ENCODE data around the gene SGCG.
A peak's percentile ranks its signal among the peaks of the same experiment; 100 is the strongest.
"Not testable (repeated sequence)": the region's sequence is repeated elsewhere in the genome, so short reads cannot be mapped to it uniquely, and the experiment has no call there.

Gene SGCG, protein sequence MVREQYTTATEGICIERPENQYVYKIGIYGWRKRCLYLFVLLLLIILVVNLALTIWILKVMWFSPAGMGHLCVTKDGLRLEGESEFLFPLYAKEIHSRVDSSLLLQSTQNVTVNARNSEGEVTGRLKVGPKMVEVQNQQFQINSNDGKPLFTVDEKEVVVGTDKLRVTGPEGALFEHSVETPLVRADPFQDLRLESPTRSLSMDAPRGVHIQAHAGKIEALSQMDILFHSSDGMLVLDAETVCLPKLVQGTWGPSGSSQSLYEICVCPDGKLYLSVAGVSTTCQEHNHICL

DNA sequence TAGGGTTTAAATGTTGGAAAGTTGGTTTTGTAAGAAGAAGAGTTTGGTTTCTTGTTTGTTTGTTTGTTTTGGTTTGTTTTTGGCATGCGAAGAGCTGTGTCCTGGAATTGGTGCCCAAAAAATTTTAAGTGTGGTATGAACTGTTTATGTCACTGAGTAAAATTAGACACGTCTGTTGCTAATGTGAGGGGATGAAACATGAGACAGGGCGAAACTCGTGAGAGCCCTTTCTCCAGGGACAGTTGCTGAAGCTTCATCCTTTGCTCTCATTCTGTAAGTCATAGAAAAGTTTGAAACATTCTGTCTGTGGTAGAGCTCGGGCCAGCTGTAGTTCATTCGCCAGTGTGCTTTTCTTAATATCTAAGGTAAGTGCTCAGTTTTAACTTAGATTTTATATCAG, at the start of gene SGCG:
Gene SGCG, plus strand, starts transcription at position 269 of the 400 bp plus-strand sequence. CDS start 22,716 bp downstream, outside the sequence.
- DNase-seq, result no peak

DNA sequence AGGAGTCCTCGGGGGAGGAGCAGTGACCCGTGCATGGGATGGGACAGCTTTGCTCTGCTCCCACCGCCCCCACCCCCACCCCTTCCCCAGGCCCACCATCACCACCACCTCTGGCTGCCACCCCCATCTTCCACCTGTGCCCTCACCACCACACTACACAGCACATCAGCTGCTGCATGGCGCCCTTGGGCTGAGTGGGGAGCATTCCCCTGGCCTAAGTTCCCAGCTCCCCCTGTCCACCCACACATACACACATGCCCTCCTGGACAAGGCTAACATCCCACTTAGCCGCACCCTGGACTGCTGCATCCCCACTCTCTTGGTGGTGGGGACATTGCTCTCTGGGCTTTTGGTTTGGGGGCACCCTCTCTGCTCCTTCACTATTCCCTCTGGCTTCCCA, 46.2 kb upstream of the SGCG start:
- DNase-seq, result no peak

DNA sequence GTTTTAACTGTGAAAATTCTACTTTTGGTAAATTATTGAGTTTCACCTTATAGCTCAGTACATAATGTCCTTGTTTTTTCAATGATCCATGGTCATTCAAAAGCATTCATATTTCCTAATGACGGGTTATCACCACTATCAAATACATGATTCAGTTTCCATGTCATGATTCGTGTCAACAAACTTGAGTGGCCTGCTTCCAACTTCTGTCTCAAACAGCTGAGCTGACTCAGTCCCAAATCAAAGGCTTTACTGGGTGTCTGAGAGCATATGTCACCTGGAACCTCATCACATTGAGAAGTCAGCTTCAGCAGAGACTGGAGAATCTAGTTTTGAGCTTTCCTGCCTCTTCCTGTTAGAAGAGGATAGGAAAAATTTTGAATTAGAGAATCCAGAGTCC, 40.3 kb upstream of the SGCG start:
- no peak for DNase-seq

DNA sequence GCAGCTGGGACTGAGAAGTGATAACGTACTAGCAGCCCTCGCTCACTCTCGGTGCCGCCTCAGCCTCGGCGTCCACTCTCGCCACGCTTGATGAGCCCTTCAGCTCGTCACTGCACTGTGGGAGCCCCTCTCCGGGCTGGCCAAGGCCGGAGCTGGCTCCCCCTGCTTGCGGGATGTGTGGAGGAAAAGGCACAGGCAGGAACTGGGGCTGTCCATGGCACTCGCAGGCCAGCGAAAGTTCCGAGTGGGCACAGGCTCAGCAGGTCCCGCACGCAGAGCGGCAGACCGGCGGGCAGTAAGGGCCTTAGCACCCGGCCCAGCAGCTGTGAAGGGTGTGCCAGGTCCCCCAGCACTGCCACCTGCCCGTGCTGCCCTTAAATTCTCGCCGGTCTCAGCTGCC, 38.8 kb upstream of the SGCG start:
- DNase-seq, result no peak

DNA sequence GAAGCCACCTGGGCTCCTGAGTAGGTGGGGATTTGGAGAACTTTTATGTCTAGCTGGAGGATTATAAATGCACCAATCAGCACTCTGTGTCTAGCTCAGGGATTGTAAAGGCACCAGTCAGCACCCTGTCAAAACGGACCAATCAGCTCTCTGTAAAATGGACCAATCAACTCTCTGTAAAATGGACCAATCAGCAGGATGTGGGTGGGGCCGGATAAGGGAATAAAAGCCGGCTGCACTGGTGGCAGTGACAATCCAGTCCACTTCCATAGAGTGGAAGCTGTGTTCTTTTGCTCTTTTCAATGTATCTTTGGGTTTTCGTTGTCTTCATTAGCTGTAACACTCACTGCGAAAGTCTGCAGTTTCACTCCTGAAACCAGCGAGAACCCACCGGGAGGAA, 38.2 kb upstream of the SGCG start:
- not testable (repeated sequence) for DNase-seq

DNA sequence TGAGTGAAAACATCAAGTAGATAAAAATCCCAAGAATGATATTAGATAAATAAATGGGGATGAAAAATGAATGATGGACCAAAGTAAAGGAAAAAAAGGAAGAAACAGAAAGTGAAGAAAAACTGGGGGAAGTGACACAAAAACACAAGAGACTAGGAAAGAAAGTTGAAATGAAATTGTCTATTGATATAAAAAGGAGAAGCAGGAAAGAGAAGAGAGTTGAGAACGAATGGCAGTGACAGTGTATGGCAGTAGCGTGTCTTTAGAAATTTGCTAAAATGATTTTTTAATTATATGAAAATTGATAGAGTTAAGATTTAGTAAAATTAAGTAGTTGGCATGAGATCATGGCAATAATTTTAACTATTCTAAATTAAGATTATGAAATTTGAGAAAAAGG, 36.3 kb upstream of the SGCG start:
- no peak for DNase-seq

DNA sequence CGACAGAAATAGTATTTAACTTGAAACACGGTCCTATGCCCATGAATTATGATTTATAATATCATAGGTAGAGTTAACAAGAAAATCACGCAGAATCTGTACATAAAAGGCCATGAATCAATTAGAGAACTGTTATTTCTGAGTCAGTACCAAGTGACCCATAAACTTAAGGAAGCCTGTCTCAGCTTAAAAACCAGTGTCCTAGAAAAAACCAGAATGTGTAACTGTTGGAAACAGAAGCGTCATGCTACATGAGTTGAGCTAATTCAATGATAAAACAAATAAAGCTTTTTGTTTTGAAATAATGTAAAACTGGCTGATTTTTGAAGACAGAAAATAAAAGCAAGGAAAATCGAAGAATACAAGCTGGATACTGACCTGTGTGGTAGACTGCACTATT, 34.8 kb upstream of the SGCG start:
- no peak for DNase-seq

DNA sequence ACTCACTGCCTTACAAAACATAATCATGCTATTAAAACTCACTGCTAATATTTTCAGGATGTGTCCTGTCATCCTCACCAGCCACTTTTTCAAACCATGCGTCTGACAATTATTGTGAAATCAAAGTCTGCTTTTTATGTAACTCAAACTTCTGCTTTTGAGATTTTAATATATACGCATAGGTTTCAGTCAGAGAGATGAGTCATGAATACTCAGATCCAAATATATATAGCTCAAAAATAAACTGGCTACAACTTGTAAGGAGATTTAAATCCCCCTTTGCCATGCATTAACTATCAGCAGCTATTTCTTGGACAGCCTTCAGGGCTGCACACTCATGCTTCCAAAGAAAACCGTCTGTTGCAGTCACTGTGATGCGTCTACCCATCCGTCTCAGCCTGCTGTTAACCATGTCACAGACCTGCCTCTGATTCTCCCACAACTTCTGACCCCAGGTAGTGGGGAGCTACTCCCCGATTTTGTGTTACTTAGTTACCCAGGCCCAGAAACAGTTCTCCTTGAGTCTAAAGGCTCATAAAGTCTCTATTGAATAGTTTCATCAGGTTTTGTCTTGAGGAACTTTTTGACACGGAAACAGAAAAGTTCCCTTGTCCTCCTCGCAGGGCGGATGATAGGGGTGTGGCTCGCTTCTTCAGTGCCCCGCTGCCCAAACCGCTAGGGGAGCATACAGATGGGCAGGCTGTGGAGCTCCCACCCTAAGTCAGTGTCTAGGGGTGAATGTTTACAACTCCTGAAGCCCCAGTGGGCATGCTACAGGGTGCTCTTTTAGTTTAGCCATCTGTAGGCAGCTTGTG, 33.8 kb upstream of the SGCG start:
- no peak for DNase-seq

DNA sequence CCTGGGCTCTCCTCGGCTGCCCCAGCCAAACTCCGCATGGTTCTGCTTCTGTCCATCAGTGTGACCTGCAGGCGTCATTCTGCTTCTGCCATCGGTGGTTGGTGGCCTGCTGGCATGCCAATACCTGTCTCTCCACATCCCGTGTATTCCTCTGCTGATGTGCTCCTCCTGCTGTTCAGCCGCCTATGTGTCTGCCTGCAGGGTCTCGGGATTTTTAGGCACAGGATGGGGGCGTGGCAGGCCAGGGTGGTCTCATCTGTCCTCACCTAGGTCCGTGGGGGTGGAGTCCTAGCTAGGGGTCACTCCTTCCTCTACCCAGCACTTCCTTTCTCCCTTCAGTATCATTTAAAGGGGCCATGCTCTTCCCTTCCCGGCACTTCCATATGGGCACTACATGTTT, 33.0 kb upstream of the SGCG start:
- DNase-seq, result no peak

DNA sequence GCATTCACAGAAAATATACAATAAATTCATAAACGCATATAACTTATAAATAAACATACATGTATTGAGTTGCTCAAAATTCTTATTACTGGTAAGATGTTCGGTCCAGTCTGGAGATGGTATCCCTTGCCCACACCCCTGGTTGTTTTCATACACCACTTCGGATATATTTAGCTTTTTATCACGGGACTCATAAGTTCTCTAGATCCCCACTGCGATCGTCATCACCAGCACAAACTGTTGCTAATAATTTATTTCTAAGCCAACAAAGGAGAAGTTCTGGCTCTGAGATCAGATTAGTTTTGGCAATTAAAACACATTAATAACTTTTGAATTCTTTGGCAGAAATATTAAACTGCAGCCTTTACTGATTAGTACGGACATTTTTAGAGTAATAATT, 23.0 kb upstream of the SGCG start:
- DNase-seq, result no peak

DNA sequence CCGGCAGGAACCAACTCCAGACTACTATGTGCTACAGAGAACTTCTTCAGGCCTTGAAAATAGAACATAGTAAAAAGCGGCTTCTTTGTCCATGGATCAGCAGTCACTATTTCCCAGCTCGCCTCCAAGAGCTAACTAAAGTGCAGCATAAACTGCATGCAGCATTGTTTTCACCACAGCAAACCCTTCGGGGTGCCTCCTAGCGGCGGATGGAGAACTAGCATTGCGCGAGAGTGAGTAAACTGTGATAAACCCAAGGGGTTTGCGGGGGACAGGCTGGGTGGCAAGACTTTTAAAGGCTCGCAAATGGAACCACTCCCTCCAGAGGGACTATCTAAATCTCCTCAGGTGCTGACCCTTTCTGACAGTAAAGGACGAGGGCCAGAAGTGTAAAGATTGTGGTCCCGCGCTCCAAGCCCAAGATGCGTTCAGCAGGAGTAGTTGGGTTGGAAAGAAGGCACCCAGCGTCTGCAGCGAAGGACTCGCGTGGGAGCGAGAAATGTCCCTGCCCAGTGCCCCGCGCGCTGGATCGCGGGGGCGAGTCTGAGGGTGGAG, 21.5 kb upstream of the SGCG start:
- DNase-seq, result peak; percentile 27

DNA sequence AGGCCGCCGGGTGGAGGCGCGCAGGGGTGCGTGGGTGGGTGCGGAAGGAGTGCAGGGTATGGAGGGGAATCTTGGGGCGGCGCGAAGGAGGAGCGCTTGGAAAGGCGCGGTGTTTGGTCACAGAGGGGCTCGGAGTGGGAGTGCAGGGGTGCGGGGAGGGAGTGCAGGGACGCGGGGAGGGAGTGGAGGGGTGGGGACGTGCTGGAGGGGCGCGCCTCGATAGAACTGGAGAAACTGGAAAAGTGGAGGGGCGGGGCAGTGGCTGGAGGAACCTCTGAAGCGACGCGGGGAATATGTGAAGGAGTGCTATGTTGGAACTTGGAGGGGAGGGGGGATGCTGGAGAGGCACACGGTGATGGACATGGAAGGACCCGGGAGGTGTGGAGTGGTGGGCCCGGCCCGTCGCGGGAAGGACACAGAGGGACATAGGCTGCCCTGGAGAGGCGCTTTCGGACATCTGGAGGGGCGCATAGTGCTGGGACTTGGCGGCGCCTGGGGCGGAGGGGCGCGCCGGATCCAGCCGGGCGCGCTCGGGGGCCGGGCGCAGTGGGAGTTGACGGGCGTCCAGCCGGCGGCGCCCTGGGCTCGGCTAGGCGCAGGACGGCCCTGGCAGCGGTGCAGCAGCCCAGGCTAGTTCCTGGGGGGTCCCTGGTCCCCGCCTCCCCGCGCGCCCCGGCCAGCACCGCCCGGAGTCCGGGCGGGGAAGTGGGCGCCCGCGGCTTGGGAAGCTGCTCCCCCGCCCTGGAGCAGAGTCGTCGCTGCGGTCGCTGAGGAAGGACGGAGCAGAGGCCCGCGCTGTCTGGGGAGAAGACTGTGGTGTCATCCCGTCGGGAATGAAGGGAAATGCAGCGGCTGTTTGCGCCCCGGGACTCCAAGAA, 20.8 kb upstream of the SGCG start:
- DNase-seq, result no peak

DNA sequence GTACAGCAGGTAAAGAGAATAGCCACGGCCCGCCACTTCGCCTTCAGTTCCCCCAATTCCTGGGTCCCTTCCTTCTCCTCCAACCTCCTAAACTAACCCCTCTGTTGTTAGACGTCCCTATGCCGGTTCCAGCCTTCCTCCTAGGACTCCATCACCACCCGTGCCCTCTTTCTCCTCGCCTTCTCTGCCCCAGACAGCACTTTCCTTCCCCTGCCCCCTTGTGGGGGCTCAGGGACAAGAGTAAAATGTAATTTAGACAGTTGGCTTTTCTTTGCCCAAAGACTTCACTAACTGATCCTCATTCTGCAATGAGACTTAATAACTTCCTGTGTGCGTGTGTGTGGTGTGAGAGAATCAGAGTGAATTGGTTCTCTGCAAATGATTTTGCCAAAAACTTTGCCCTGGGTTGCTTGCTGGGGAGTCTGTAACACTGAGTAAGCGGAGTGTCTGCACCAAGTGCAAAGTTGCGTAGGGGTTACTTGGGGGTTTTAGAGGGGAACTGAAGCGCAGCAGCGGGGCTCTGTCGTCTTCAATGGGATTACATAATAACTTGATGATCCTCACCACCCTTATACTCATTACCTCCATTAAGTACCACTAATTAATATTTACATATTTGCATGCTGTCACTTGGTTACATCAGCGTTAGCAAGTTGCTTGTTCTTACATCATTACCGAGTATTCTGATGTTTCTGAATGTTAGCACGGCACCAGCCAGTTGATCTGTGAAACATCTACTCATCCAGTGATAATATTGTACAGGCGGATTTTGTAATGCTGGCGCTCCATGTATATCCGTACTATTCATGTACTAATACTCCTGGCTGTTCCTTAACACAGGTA, 19.9 kb upstream of the SGCG start:
- no peak for DNase-seq

DNA sequence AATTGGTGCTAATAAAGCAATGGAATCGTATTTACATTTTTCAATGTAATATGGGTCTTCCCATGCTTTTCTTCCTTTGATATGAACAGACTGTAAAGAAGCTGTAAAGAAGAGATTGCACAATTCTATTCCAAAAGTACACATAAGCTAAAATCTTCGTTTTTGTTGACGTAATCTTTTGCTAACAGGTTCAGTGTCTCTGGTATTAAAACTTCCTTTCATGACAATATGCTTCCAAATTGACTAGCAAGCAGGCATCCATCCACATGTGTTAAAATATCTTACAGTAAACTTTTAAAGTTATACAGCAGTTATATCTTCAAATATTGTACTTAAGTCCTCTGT, 19.3 kb upstream of the SGCG start:
- no peak for DNase-seq

DNA sequence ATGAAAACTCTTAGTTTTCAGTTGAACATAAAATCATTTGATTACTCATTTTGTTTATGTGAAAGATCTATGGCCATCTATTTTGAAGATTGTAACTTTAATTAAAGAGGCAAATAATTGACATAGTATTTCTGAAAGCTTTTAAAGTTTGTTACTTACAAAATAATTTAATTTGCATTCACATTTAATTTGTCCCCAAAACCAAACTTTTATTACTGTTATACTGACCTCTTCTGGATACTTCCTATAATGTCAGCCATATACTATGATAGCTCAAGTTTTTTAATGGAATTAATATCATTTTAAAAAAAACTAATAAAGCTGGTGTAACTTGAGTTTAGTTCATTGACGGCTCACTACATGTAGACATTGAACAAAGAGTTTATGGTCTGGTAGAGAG, 4.9 kb upstream of the SGCG start:
- DNase-seq, result no peak

DNA sequence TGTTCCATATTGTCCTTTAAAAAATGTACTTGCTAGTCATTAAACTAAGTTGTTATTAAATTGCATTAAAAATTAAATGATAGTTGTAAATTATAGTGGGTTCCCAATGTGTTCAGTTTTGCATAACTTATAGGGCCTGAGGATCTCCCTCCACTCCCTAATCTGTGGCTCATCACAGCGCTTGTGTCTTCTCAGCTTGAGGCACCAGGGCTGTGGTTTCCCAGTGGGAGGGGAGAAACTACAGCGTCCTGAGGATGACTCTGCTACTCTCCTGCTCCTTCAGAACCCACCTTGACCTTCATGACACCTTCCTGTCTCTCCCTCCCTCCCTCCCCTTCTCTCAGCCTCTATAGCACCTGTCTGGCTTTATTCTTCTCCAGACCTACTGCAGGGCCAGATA, 1.4 kb downstream of the SGCG start:
- DNase-seq, result no peak

DNA sequence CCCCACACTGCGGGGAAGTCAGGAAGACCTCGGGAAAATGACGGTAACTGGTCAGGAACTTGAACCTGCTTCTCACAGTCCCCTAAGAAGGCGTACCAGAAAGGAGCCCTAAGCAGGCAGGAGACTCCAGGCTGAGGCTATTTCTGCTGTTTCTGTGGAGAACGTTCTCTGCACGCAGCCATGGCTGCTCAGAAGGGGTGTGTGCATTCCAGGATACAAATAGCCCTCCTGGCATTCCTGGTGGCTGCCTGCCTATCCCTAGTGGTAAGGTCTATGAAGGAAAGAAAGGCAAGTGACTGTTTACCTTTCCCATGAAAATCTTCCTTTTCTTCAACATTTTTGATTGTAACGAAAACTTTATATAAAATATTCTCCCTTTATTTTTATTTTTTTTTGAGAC, 2.5 kb downstream of the SGCG start:
- DNase-seq, result no peak

DNA sequence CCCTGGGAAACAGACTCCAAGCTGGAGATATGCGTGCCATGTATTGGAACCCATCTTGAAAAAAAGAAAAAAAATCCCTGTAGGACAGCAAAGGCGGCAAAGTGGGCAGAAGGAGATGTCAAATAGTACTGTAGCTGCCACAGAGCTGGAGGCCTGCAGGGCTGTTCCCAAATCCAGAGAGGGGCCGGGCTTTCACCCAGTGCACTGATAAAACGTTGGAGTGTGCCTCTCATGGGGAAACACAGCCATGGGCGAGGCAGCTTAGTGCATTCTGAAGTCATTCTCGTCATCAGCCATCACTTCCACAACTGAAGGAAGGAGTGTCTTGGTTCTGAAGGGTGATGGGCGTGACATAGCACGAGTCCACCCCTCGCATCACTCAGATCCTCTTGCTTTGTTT, 4.8 kb downstream of the SGCG start:
- DNase-seq, result no peak

DNA sequence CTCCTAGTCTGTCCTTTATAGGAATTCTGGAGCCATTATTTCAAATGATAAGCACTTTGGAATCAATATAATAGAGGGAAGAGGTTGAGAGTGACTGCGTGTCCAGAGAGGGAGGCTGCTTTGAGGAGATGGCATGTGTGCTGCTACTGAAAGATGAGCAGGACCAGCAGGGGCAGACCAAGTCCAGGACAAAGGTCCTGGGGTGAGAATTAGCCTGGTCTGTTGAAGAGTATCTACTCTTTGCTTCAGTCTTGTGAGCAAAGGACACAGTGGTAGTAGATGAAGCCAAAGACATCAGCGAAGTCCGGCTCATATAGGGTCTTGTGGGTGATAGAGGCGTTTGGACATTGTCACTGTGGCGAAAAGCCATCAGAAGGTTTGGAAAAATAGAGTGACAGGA, 21.1 kb downstream of the SGCG start:
- DNase-seq, result no peak

DNA sequence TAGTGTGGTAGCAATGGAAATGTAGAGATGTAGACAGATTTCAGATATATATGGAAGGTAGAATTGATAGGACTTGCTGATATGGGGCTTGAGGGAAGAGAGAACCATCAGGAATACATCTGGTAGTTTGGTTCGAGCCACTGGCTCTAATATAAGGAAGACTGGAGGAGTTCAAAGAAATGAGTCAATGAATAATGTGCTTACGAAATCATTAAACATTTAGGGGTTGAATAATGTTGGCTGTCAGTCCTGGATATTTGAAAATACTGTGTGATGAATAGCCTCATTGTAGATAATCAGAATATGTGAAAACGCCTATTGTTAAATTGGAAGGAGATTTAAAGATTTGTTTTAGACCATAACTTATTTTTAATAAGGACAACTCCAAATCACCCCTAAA, 21.6 kb downstream of the SGCG start:
- DNase-seq, result no peak

DNA sequence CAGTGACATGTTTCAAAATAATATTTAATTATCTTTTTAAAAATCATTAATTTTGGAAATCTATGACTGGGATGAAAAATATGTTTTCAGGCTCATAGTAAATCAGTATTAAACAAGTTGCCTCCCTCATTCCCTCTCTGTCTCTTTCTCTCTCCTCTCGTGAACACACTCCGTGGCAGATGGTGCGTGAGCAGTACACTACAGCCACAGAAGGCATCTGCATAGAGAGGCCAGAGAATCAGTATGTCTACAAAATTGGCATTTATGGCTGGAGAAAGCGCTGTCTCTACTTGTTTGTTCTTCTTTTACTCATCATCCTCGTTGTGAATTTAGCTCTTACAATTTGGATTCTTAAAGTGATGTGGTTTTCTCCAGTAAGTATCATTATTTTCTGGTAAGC, 22.7 kb downstream of the SGCG start:
- DNase-seq, result no peak

DNA sequence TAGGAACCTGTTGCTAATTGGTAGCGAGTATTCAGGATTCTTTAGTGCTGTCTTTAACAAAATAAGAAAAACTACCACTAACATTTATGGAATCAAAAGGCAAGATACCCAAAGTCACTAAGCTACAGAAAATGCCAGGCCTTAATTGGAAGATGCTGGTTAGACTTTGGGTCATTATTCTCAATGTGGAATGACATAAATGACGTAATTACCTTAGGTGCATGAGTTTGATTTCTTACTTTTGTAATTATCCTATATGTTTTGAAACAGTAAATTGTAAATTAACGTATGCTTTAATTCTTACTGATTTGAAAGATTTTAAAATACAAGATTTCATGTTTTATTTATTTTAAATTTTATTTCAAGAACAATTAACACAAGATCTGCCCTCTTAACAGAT, 25.0 kb downstream of the SGCG start:
- DNase-seq, result no peak

DNA sequence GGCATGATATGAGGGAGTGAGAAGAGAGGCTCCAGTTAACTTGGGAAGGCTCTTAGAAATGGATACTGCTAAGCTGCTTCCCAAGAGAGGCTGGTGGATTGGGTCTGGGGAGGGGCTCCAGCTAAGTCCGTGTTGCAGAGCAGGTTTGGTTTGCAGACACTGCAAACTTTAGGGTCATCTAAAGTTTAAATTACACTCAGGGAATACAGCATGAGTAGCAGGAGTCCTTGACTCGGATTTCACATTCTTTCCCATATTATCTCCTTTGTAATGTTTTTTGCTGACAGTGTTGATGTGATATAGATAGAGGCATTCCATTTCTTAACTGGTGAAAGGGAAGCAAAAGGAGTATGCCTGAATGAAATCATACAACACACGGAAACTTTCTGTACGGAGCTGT, 31.9 kb downstream of the SGCG start:
- no peak for DNase-seq

Measured in stimulated activated CD4-positive, alpha-beta T cell treated with anti-CD3 and anti-CD28 coated beads, Interleukin-1b, Interleukin-23, amount 100 ng/mL, for 48 hours (primary cell).